GM12878 (cell line): Measurements from ENCODE around the gene ATIC. TPM values are rescaled to one million over a fixed set of nuclear protein-coding genes. Genes with fewer than 3 reads are reported as not detected.

Experiments
- ATAC-seq: fragments of 200-7000 bp; cut with Tn5 transposase; 3 replicates; pipeline ENCODE4 v1.9.1; 2020; ENCODE audit warnings: mild to moderate bottlenecking, moderate library complexity
- BruUV-seq: library from RNA; stranded (reverse); fragments of 400-500 nt; replicated peaks from 2 replicates; lab custom pipeline; 2021; lab: Mats Ljungman, UMichigan
- CTCF ChIA-PET: fragments of 300-600 bp; sonication (Branson Sonifier 250); formaldehyde crosslinking; extraction: SDS; loops from one replicate; lab custom pipeline; 2021; ENCODE audit warnings: inconsistent platforms; lab: Yijun Ruan, JAX
- POLR2A ChIA-PET: fragments of 350-600 bp; formaldehyde crosslinking; extraction: SDS; loops from one replicate; lab custom pipeline; 2021; ENCODE audit warnings: inconsistent platforms; lab: Charles Lee
- RAD21 ChIA-PET: fragments of 300-600 bp; sonication (Branson Sonifier 250); formaldehyde crosslinking; loops from one replicate; lab custom pipeline; 2023; ENCODE audit warnings: antibody characterized with exemption; ENCODE audit not compliant: unreplicated experiment; lab: Charles Lee
- SMC1A ChIA-PET: fragments of 300-600 bp; sonication (Branson Sonifier 250); formaldehyde crosslinking; loops from one replicate; lab custom pipeline; 2023; ENCODE audit not compliant: unreplicated experiment, uncharacterized antibody; lab: Charles Lee
- DNase-seq: peaks from one replicate; pipeline ENCODE4 v3.0.0-alpha.2; 2011; ENCODE audit warnings: low read depth, low spot score
- FAIRE-seq: peaks from 3 replicates; lab custom pipeline; 2011; peaks lifted over from hg19 to GRCh38; lab: Jason Lieb, UNC
- H2AFZ ChIP-seq: 2 replicates; pipeline ENCODE4 v1.6.0; 2011; ENCODE audit warnings: low read depth, low read length, control low read depth; ENCODE audit not compliant: control insufficient read depth
- H3K27ac ChIP-seq: 2 replicates; pipeline ENCODE4 v1.5.1; 2011; ENCODE audit warnings: control low read depth; ENCODE audit not compliant: control insufficient read depth, insufficient read depth
- H3K27me3 ChIP-seq, 2 experiments: replicated peaks in 1 of 2; 2 replicates each; pipeline versions ENCODE4 v1.6.0 to v1.6.1; 2011; ENCODE audit warnings: low read length in 1 of 2; ENCODE audit not compliant: control insufficient read depth in 2 of 2, insufficient read depth in 2 of 2
- H3K36me3 ChIP-seq, 2 experiments: 2 replicates each; pipeline ENCODE4 v1.5.1; 2011; ENCODE audit warnings: low read length in 1 of 2; ENCODE audit not compliant: control insufficient read depth in 2 of 2, insufficient read depth in 2 of 2
- H3K4me1 ChIP-seq: 2 replicates; pipeline ENCODE4 v1.6.1; 2011; ENCODE audit warnings: mild to moderate bottlenecking, low read length, moderate library complexity, mixed read lengths; ENCODE audit not compliant: control insufficient read depth, insufficient read depth
- H3K4me2 ChIP-seq: 2 replicates; pipeline ENCODE4 v1.6.0; 2011; ENCODE audit warnings: control low read depth; ENCODE audit not compliant: control insufficient read depth, insufficient read depth
- H3K4me3 ChIP-seq: fragments of 200-600 bp; sonication (generic); 2 replicates; pipeline ENCODE4 v1.5.1; 2016
- H3K79me2 ChIP-seq: 2 replicates; pipeline ENCODE4 v1.6.0; 2011; ENCODE audit warnings: low read length; ENCODE audit not compliant: control insufficient read depth, insufficient read depth
- H3K9ac ChIP-seq: 2 replicates; pipeline ENCODE4 v1.8.0; 2011; ENCODE audit warnings: low read length, control low read depth, mixed read lengths; ENCODE audit not compliant: control insufficient read depth, insufficient read depth
- H3K9me3 ChIP-seq: replicated peaks from 3 replicates; pipeline ENCODE4 v1.5.1; 2011; ENCODE audit warnings: mild to moderate bottlenecking, low read length; ENCODE audit not compliant: control insufficient read depth, insufficient read depth
- H4K20me1 ChIP-seq: 2 replicates; pipeline ENCODE4 v1.6.0; 2011; ENCODE audit not compliant: control insufficient read depth, insufficient read depth
- BACH1 ChIP-seq: fragments of 450-650 bp; IDR thresholded peaks from 2 replicates; pipeline ENCODE4 v1.6.1; 2017; ENCODE audit warnings: mild to moderate bottlenecking, borderline replicate concordance
- CEBPB ChIP-seq, 2 experiments: fragments of 150-350 bp in 1 of 2; IDR thresholded peaks; 2 replicates each; pipeline ENCODE4 v1.6.1; 2012 to 2014; ENCODE audit warnings: low read depth in 2 of 2, low read length in 2 of 2, borderline replicate concordance in 1 of 2, inconsistent platforms in 1 of 2
- CREM ChIP-seq: IDR thresholded peaks from 2 replicates; pipeline ENCODE4 v1.6.1; 2014; ENCODE audit warnings: antibody characterized with exemption, low read depth
- EED ChIP-seq: sonication (generic); IDR thresholded peaks from 2 replicates; pipeline ENCODE4 v1.6.1; 2016; ENCODE audit warnings: antibody characterized with exemption, low read depth
- JUND ChIP-seq: IDR thresholded peaks from 2 replicates; pipeline ENCODE4 v1.6.1; 2012; ENCODE audit warnings: low read depth, mild to moderate bottlenecking, low read length, improper control_type of control experiment, moderate library complexity
- KAT2A ChIP-seq: conservative IDR thresholded peaks from 2 replicates; pipeline ENCODE4 v1.6.1; 2011; ENCODE audit warnings: low read depth, low read length; ENCODE audit not compliant: control insufficient read depth
- KLF5 ChIP-seq: fragments of 450-650 bp; IDR thresholded peaks from 2 replicates; pipeline ENCODE4 v1.6.1; 2014; ENCODE audit warnings: mild to moderate bottlenecking; ENCODE audit not compliant: partially characterized antibody
- NFYA ChIP-seq: IDR thresholded peaks from 2 replicates; pipeline ENCODE4 v1.6.1; 2011; ENCODE audit warnings: low read depth, mild to moderate bottlenecking, low read length, improper control_type of control experiment, borderline replicate concordance
- PML ChIP-seq: IDR thresholded peaks from 2 replicates; pipeline ENCODE4 v1.6.1; 2012; ENCODE audit warnings: low read length, inconsistent platforms
- POLR2A ChIP-seq: IDR thresholded peaks from 2 replicates; pipeline ENCODE4 v1.6.1; 2011; ENCODE audit warnings: low read depth, mild to moderate bottlenecking, low read length
- POLR2AphosphoS2 ChIP-seq: IDR thresholded peaks from 2 replicates; pipeline ENCODE4 v1.6.1; 2011; ENCODE audit warnings: low read depth, mild to moderate bottlenecking, low read length, improper control_type of control experiment, moderate library complexity
- RB1 ChIP-seq: fragments of 450-650 bp; formaldehyde crosslinking; IDR thresholded peaks from 2 replicates; pipeline ENCODE4 v1.6.1; 2017; ENCODE audit warnings: mild to moderate bottlenecking, borderline replicate concordance
- SMAD1 ChIP-seq: fragments of 450-650 bp; IDR thresholded peaks from 2 replicates; pipeline ENCODE4 v1.6.1; 2018; ENCODE audit warnings: mild to moderate bottlenecking, low read depth; ENCODE audit not compliant: partially characterized antibody
- SREBF2 ChIP-seq: IDR thresholded peaks from 2 replicates; pipeline ENCODE4 v1.6.1; 2012; ENCODE audit warnings: mild to moderate bottlenecking, low read length
- ZNF24 ChIP-seq: fragments of 450-650 bp; IDR thresholded peaks from 2 replicates; pipeline ENCODE4 v1.6.1; 2017; ENCODE audit warnings: antibody characterized with exemption, mild to moderate bottlenecking
- ZNF622 ChIP-seq: fragments of 450-650 bp; IDR thresholded peaks from 2 replicates; pipeline ENCODE4 v1.6.1; 2017; ENCODE audit warnings: mild to moderate bottlenecking, inconsistent platforms
- WGBS: methylation state at CpG from one replicate; pipeline ENCODE4 v1.1.6; 2016; ENCODE audit warnings: low lambda C conversion rate; ENCODE audit not compliant: insufficient replicate concordance, insufficient coverage; ENCODE audit errors: missing lambda C conversion rate; 5-methylcytosine and 5-hydroxymethylcytosine counted together
- in situ Hi-C: fragments of 300-500 bp; cut with MboI; formaldehyde crosslinking; loops from 9 replicates; pipeline ENCODE4 v1.14.3; 2018; ENCODE audit warnings: mixed read lengths
- intact Hi-C: fragments of 100-400 bp; cut with micrococcal nuclease; formaldehyde crosslinking; loops from one replicate; pipeline ENCODE4 v1.14.2; 2022; ENCODE audit not compliant: unreplicated experiment
- polyA plus RNA-seq, 11 experiments: library from polyadenylated mRNA; depleted of rRNA in 4 of 11; unstranded in 6 of 11; stranded (reverse) in 5 of 11; fragments of >200 nt; fragmentation: Nextera tagmentation in 4 of 11; fragmentation: Illumina TruSeq in 1 of 11; extraction: Ambion mirVana in 4 of 11; extraction: Trizol in 1 of 11; gene quantifications; 1 replicate in 1 of 11; 2 replicates in 10 of 11; pipeline versions ENCODE4 v1.2.1 to v1.2.3, GENCODE V29; 2011 to 2016; ENCODE audit warnings: inconsistent platforms in 2 of 11, missing spikeins in 2 of 11, low read depth in 1 of 11
- total RNA-seq, 4 experiments: library from RNA; depleted of rRNA in 3 of 4; stranded (reverse); fragments of >200 nt in 3 of 4; fragmentation: Illumina TruSeq in 1 of 4; extraction: Trizol in 1 of 4; gene quantifications; 2 replicates each; pipeline versions ENCODE4 v1.2.1 to v1.2.3, GENCODE V29; 2013 to 2021

Gene ATIC
- total and polyA plus RNA-seq, 10 of the 15 experiments (the other 5 are each of a cell fraction or from before 2014, with no cell fraction given): 45.1 to 518 (median 306) TPM

DNA sequence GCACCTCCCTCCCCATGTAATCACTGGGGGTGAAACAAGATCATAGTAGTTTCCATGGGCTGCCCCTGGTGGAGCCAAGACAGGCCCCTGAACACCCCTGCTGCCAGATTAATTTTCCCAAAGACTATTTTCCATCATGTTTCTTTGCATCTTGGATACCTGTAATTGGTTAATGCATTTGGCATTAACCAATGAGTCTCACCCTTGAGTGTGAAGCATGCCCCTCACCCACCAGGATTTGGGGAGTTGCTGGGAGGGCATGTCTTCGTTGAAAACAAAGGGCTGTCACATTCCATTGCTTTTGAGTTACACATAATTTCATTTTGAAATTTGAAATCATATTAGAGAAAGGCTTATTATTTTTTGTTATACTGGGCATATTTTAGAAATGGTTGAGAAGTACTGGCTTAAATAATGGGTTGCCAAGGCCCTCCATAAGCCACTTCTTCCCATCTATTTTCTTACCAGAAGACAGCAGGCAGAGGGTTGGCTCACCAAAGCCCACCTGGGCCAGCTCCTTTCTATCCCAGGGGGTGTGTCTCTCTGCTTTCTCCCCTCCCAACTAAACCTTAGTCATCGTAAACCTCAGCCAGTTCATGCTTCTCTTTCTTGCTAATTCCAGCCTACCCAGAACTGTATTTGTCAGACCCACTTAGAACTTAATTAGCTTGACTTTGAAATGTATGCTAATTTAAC is 51.8 kb downstream of the ATIC start:
- no peak overlapping the region for H3K27ac ChIP-seq
- CTCF ChIA-PET: interaction anchor here (1.4 kb wide), 1 partner anchor 51 kb away, joined by 3 read pairs; no protein-coding TSS in a partner anchor
- no peaks in the 10 kb centered on the region for H4K20me1 ChIP-seq
- TF ChIP-seq ZNF24 (no peak), RB1 (no peak), EED (no peak), CEBPB (IDR thresholded peaks at IDR 0.05; ENCODE audit: borderline replicate concordance in 1 of 2, low read depth in 2 of 2, low read length in 2 of 2) (no peak), POLR2AphosphoS2 (no peak), CREM (no peak), NFYA (no peak), PML (no peak), POLR2A (no peak), SMAD1 (no peak), BACH1 (no peak), KAT2A (no peak), SREBF2 (no peak), JUND (no peak), KLF5 (no peak), ZNF622 (no peak)
- TF ChIP-seq, all 136 proteins: peak for 0
- Histone ChIP-seq H3K27me3 (no peaks in the 10 kb centered on the region), H2AFZ (no peak overlapping the region), H3K79me2 (no peaks in the 10 kb centered on the region), H3K9ac (no peak overlapping the region), H3K4me1 (0 out of 2 replicates have a peak, but pooled peaks cover 3% of the 10 kb centered on the region), H3K36me3 (peaks cover 0 to 7% of the 10 kb centered on the region in 2 experiments; a peak in 3 of 4 replicates), H3K9me3 (no peaks in the 10 kb centered on the region), H3K4me3 (no peak overlapping the region), H3K4me2 (no peak overlapping the region)
- no TSS peak for BruUV-seq
- RAD21 ChIA-PET: interaction anchor here (1.0 kb wide), 1 partner anchor 449 kb away, joined by 4 read pairs; no protein-coding TSS in a partner anchor
- in situ Hi-C loops: no loop called here
- ATAC-seq (no peak), DNase-seq (no peak), FAIRE-seq (no peak)
- SMC1A ChIA-PET: interaction anchor here (1.2 to 1.8 kb wide), 2 partner anchors 9 to 549 kb away, joined by 3 to 5 read pairs; no protein-coding TSS in a partner anchor
- POLR2A ChIA-PET: no interaction called here
- intact Hi-C loops: no loop called here
- 80% methylated on average over 2 of the region's 2 CpGs for WGBS
